GM23338 (cell line): Measurements from ENCODE around the gene ZDHHC8. TPM values are rescaled to one million over a fixed set of nuclear protein-coding genes. Genes with fewer than 3 reads are reported as not detected.

Experiments used
- ATAC-seq: fragments of 200-7000 bp; cut with Tn5 transposase; 3 replicates; pipeline ENCODE4 v1.9.1; 2020
- DNase-seq: peaks from one replicate; pipeline ENCODE4 v3.0.0-alpha.2; 2015; ENCODE audit warnings: low spot score
- H2AFZ ChIP-seq: fragments of 200-600 bp; sonication (generic); 2 replicates; pipeline ENCODE4 v1.8.0; 2016; ENCODE audit warnings: antibody characterized with exemption, mild to moderate bottlenecking, moderate library complexity
- H3F3A ChIP-seq: fragments of 200-600 bp; sonication (generic); replicated peaks from 2 replicates; pipeline ENCODE4 v1.8.0; 2017; ENCODE audit warnings: antibody characterized with exemption, mixed run types, low read depth
- H3K27ac ChIP-seq: fragments of 200-600 bp; sonication (generic); 2 replicates; pipeline ENCODE4 v1.6.1; 2016; ENCODE audit warnings: low read depth
- H3K27me3 ChIP-seq: fragments of 200-600 bp; sonication (generic); 2 replicates; pipeline ENCODE4 v1.8.0; 2016; ENCODE audit warnings: mild to moderate bottlenecking, mixed run types, moderate library complexity; ENCODE audit not compliant: insufficient read depth
- H3K36me3 ChIP-seq: fragments of 200-600 bp; sonication (generic); 2 replicates; pipeline ENCODE4 v1.8.0; 2016; ENCODE audit warnings: mild to moderate bottlenecking; ENCODE audit not compliant: insufficient read depth
- H3K4me1 ChIP-seq: fragments of 200-600 bp; sonication (generic); 2 replicates; pipeline ENCODE4 v1.8.0; 2016; ENCODE audit warnings: mild to moderate bottlenecking, moderate library complexity; ENCODE audit not compliant: insufficient read depth
- H3K4me2 ChIP-seq: fragments of 200-600 bp; sonication (generic); 2 replicates; pipeline ENCODE4 v1.7.1; 2017; ENCODE audit warnings: mixed run types
- H3K4me3 ChIP-seq: fragments of 200-600 bp; sonication (generic); 2 replicates; pipeline ENCODE4 v1.6.1; 2016; ENCODE audit warnings: mixed run types
- H3K79me2 ChIP-seq: fragments of 200-600 bp; sonication (generic); replicated peaks from 2 replicates; pipeline ENCODE4 v1.8.0; 2017; ENCODE audit warnings: mild to moderate bottlenecking; ENCODE audit not compliant: insufficient read depth
- H3K9me2 ChIP-seq: fragments of 200-600 bp; sonication (generic); 2 replicates; pipeline ENCODE4 v1.8.0; 2017; ENCODE audit not compliant: insufficient read depth
- H4K20me1 ChIP-seq: fragments of 200-600 bp; sonication (generic); replicated peaks from 2 replicates; pipeline ENCODE4 v1.8.0; 2017; ENCODE audit warnings: mild to moderate bottlenecking; ENCODE audit not compliant: insufficient read depth
- H3K27ac Mint-ChIP-seq: 2 replicates; pipeline ENCODE4 v1.8.0; 2020; ENCODE audit warnings: inconsistent platforms, mild to moderate bottlenecking, moderate library complexity, mixed read lengths
- H3K27me3 Mint-ChIP-seq: 3 replicates; pipeline ENCODE4 v1.8.0; 2022; ENCODE audit warnings: low read depth, mild to moderate bottlenecking, moderate library complexity, mixed read lengths, inconsistent platforms; ENCODE audit not compliant: insufficient read depth, poor library complexity
- H3K36me3 Mint-ChIP-seq: 3 replicates; pipeline ENCODE4 v1.8.0; 2021; ENCODE audit warnings: low read depth, mild to moderate bottlenecking, inconsistent platforms, moderate library complexity, mixed read lengths
- H3K4me1 Mint-ChIP-seq: 3 replicates; pipeline ENCODE4 v1.8.0; 2020; ENCODE audit warnings: mild to moderate bottlenecking, inconsistent platforms, mixed read lengths
- H3K4me3 Mint-ChIP-seq: 3 replicates; pipeline ENCODE4 v1.8.0; 2021; ENCODE audit warnings: moderate library complexity, mild to moderate bottlenecking, inconsistent platforms, mixed read lengths
- H3K9me3 Mint-ChIP-seq: 3 replicates; pipeline ENCODE4 v1.8.0; 2020; ENCODE audit warnings: moderate library complexity, mild to moderate bottlenecking, inconsistent platforms, mixed read lengths
- CREB1 ChIP-seq: fragments of 250-450 bp; sonication (Bioruptor Pico); IDR thresholded peaks from 2 replicates; pipeline ENCODE4 v1.5.0; 2020; ENCODE audit warnings: low read depth, mild to moderate bottlenecking, moderate library complexity
- CTCF ChIP-seq, 2 experiments: fragments of 200-600 bp in 1 of 2; sonication (generic) in 1 of 2; conservative IDR thresholded peaks; 2 replicates each; pipeline versions ENCODE4 v1.5.1 to v1.6.1; 2016 to 2017; ENCODE audit warnings: antibody characterized with exemption in 2 of 2, low read depth in 2 of 2, mild to moderate bottlenecking in 2 of 2, moderate library complexity in 1 of 2
- EZH2 ChIP-seq: fragments of 200-600 bp; sonication (generic); IDR thresholded peaks from one replicate; pipeline ENCODE4 v1.8.0; 2017; ENCODE audit warnings: antibody characterized with exemption, mild to moderate bottlenecking, low read depth; ENCODE audit not compliant: unreplicated experiment
- ZNF114 ChIP-seq: fragments of 250-450 bp; sonication (Bioruptor Pico); IDR thresholded peaks from 2 replicates; pipeline ENCODE4 v1.5.0; 2020; ENCODE audit warnings: mild to moderate bottlenecking, moderate library complexity
- ZNF331 ChIP-seq: fragments of 250-450 bp; sonication (Bioruptor Pico); IDR thresholded peaks from 2 replicates; pipeline ENCODE4 v1.5.0; 2020; ENCODE audit warnings: low read depth, mild to moderate bottlenecking, moderate library complexity
- polyA plus RNA-seq: library from polyadenylated mRNA; unstranded; fragments of >200 nt; fragmentation: Nextera tagmentation; extraction: Ambion mirVana; gene quantifications from 2 replicates; pipeline ENCODE4 v1.2.1, GENCODE V29; 2016
- total RNA-seq: library from RNA; depleted of rRNA; stranded (reverse); fragments of >200 nt; shearing (Covaris generic); gene quantifications from 2 replicates; pipeline ENCODE4 v1.2.3, GENCODE V29; 2014
- TF ChIP-seq, protein P1 (sequence below): IDR thresholded peaks from 2 replicates; pipeline ENCODE4 v1.6.1; 2016; ENCODE audit warnings: antibody characterized with exemption

ZDHHC8 gene
- total and polyA plus RNA-seq, 2 experiments from 2014 or later = 13.7 to 47.6 TPM

GRCh38 chr22:20091690-20092476 is 39.7 kb upstream of the ZDHHC8 start:
- Mint-ChIP-seq H3K27ac (no peak overlapping the region), H3K27me3 (peaks cover 14% of the 10 kb centered on the region), H3K36me3 (peaks cover 99% of the 10 kb centered on the region), H3K4me3 (no peak overlapping the region), H3K9me3 (no peaks in the 10 kb centered on the region), H3K4me1 (no peaks in the 10 kb centered on the region)
- Histone ChIP-seq H3K36me3 (peaks cover 54% of the 10 kb centered on the region), H3K4me1 (no peaks in the 10 kb centered on the region), H3F3A (peaks cover 19% of the 10 kb centered on the region), H3K9me2 (no peaks in the 10 kb centered on the region), H3K4me2 (no peak overlapping the region), H3K79me2 (peaks cover 35% of the 10 kb centered on the region), H2AFZ (no peak overlapping the region), H3K27ac (no peak overlapping the region), H3K4me3 (no peak overlapping the region), H3K27me3 (no peaks in the 10 kb centered on the region), H4K20me1 (peaks cover 31% of the 10 kb centered on the region)
- TF ChIP-seq, protein P1, sequence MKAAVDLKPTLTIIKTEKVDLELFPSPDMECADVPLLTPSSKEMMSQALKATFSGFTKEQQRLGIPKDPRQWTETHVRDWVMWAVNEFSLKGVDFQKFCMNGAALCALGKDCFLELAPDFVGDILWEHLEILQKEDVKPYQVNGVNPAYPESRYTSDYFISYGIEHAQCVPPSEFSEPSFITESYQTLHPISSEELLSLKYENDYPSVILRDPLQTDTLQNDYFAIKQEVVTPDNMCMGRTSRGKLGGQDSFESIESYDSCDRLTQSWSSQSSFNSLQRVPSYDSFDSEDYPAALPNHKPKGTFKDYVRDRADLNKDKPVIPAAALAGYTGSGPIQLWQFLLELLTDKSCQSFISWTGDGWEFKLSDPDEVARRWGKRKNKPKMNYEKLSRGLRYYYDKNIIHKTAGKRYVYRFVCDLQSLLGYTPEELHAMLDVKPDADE = no peak
- no peak for TF ChIP-seq CREB1 (CRISPR knock-in tag)
- no peak for TF ChIP-seq ZNF114 (CRISPR knock-in tag)
- no peak for TF ChIP-seq CTCF (conservative IDR thresholded peaks at IDR 0.05; ENCODE audit: low read depth in 2 of 2)
- DNase-seq (no peak), ATAC-seq (no peak)

DNA sequence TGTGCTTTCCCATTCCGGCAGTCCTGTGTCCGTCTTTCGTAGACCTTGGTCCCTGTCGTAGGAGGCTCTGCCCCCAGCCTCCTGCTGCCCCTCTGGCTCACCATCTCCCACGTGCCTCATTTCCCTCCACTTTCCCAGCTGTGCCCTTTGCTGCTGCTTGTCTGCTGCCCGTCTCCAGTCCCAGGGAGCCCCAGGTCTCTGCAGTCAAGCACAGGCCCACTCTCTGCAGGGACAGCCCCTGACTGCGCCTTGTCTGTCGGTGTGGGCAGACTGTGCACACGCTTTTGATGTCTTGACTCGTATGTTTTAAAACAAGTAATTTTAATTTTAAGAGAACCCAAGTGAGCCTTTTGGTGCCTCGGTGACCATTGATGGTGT is 39.1 kb upstream of the ZDHHC8 start:
- H2AFZ ChIP-seq = no peak overlapping the region
- TF ChIP-seq ZNF114 (CRISPR knock-in tag) = no peak
- no peak for TF ChIP-seq EZH2
- TF ChIP-seq ZNF331 (CRISPR knock-in tag) = no peak
- TF ChIP-seq, protein P1 = no peak
- no peak overlapping the region for H3K27ac ChIP-seq
- H3K4me1 ChIP-seq = no peaks in the 10 kb centered on the region
- peaks cover 57% of the 10 kb centered on the region for H3K36me3 ChIP-seq
- H3K9me3 Mint-ChIP-seq = no peaks in the 10 kb centered on the region
- no peaks in the 10 kb centered on the region for H3K27me3 ChIP-seq
- peaks cover 13% of the 10 kb centered on the region for H3K27me3 Mint-ChIP-seq
- peaks cover 35% of the 10 kb centered on the region for H4K20me1 ChIP-seq
- DNase-seq (no peak), ATAC-seq (no peak)
- peaks cover 99% of the 10 kb centered on the region for H3K36me3 Mint-ChIP-seq
- no peak overlapping the region for H3K27ac Mint-ChIP-seq
- H3K4me1 Mint-ChIP-seq = no peaks in the 10 kb centered on the region
- H3K9me2 ChIP-seq = no peaks in the 10 kb centered on the region
- no peak overlapping the region for H3K4me3 ChIP-seq
- no peak overlapping the region for H3K4me3 Mint-ChIP-seq
- no peak overlapping the region for H3K4me2 ChIP-seq
- peaks cover 36% of the 10 kb centered on the region for H3K79me2 ChIP-seq
- peaks cover 20% of the 10 kb centered on the region for H3F3A ChIP-seq
